ENCODE measurements around the gene THEM5.

The THEM5 gene

GRCh38 chr1:151801310-151801820 is 52.1 kb downstream of the THEM5 start:
- DNase-seq (ENCODE audit: low read depth, low spot score), result no peak

- no peak for DNase-seq (ENCODE audit: low read depth, low spot score)
Measured at GRCh38 chr1:151800830-151801229, 52.7 kb downstream of the THEM5 start.

GRCh38 chr1:151799179-151800022 is 54.1 kb downstream of the THEM5 start:
- no peak for DNase-seq (ENCODE audit: low read depth, low spot score)

GRCh38 chr1:151798571-151798970 is 54.9 kb downstream of the THEM5 start:
- no peak for DNase-seq (ENCODE audit: low read depth, low spot score)

All from ELF-1 (cell line).